BE2C (cell line): ENCODE measurements around the gene HAND1. TPM values are rescaled to one million over a fixed set of nuclear protein-coding genes. Genes with fewer than 3 reads are reported as not detected.

Source experiments
- DNase-seq: peaks from one replicate; pipeline ENCODE4 v3.0.0-alpha.2; 2020
- H3K27me3 ChIP-seq: fragments of 250-450 bp; sonication (Bioruptor Pico); 2 replicates; pipeline ENCODE4 v1.5.1; 2020; ENCODE audit warnings: mild to moderate bottlenecking
- H3K36me3 ChIP-seq: fragments of 250-450 bp; sonication (Bioruptor Pico); 2 replicates; pipeline ENCODE4 v1.5.1; 2020; ENCODE audit warnings: mild to moderate bottlenecking
- H3K4me1 ChIP-seq: fragments of 250-450 bp; sonication (Bioruptor Pico); 2 replicates; pipeline ENCODE4 v1.5.1; 2020
- H3K4me3 ChIP-seq: 2 replicates; pipeline ENCODE4 v1.5.1; 2011; ENCODE audit warnings: low read depth, low read length
- H3K9me3 ChIP-seq: fragments of 250-450 bp; sonication (Bioruptor Pico); 2 replicates; pipeline ENCODE4 v1.5.1; 2020
- CTCF ChIP-seq: IDR thresholded peaks from 2 replicates; pipeline ENCODE4 v1.5.1; 2012; ENCODE audit warnings: mild to moderate bottlenecking, low read depth, low read length
- polyA plus RNA-seq: library from polyadenylated mRNA; unstranded; fragments of >200 nt; gene quantifications from one replicate; pipeline ENCODE4 v1.2.1, GENCODE V29; 2012; ENCODE audit warnings: low read depth, missing spikeins; ENCODE audit not compliant: insufficient read length, insufficient read depth

HAND1 gene
- polyA plus RNA-seq = 289 TPM

DNA sequence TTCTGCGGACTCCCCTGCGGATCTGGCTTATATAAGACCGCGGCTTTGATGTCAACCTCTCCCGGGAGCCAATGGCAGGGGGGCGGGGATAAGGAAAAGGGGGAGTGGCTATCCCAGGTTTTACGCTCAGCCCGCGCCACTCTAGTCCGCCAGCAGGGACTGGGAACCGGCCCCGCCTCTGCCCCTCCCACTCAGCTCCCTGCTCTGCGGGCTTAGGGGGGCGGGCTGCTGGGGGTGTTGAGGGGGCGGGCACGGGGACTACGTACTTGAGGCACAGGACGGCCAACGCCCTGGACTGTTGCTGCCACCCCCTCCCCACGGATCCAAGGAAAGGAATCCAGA is at the start of gene HAND1:
TSS of gene HAND1 (minus strand) at position 4 of the 342 bp plus-strand sequence. CDS start 219 bp downstream, outside the sequence.
- DNase-seq = peak; percentile 98
- Histone ChIP-seq H3K9me3 (no peaks in the 10 kb centered on the region), H3K4me1 (peaks cover 3% of the 10 kb centered on the region), H3K36me3 (peaks cover 48% of the 10 kb centered on the region), H3K27me3 (no peaks in the 10 kb centered on the region), H3K4me3 (peak within 1 kb of the TSS; percentile 97)
- no peak for TF ChIP-seq CTCF

GRCh38 chr5:154526231-154527226 is 48.5 kb upstream of the HAND1 start:
- H3K4me1 ChIP-seq = peaks cover 60% of the 10 kb centered on the region
- H3K27me3 ChIP-seq = no peaks in the 10 kb centered on the region
- peak; percentile 61 for TF ChIP-seq CTCF
- no peaks in the 10 kb centered on the region for H3K36me3 ChIP-seq
- no peak overlapping the region for H3K4me3 ChIP-seq
- H3K9me3 ChIP-seq = no peaks in the 10 kb centered on the region; the same call in 1 of the 2 replicates
- peak; percentile 89 for DNase-seq

DNA sequence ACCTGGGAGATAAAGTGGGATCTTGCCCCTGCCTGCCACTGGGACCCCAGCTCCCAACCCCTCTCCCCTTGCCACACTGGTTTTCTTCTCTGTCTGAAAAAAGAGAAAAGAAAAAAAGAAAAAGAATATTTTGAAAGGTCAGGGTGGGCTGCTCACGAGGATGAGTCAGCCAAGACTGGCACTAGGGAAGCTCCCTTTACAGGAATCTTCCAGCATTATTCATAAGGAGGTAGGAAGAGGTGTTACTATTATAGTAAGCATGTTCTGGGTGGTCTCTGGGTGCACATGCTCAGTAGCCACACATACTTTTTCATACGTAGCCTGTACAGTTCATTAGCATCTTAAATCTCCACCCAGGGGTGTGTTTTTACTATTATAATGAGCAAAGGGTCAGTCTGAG is 46.8 kb upstream of the HAND1 start:
- no peak for DNase-seq
- Histone ChIP-seq H3K27me3 (no peaks in the 10 kb centered on the region), H3K36me3 (no peaks in the 10 kb centered on the region), H3K4me1 (peaks cover 71% of the 10 kb centered on the region), H3K4me3 (no peak overlapping the region), H3K9me3 (no peaks in the 10 kb centered on the region; the same call in 1 of the 2 replicates)
- TF ChIP-seq CTCF = no peak

GRCh38 chr5:154524181-154524580 is 46.2 kb upstream of the HAND1 start:
- H3K4me1 ChIP-seq = peaks cover 77% of the 10 kb centered on the region
- no peaks in the 10 kb centered on the region for H3K27me3 ChIP-seq
- peak; percentile 21 for DNase-seq
- no peaks in the 10 kb centered on the region; the same call in 1 of the 2 replicates for H3K9me3 ChIP-seq
- no peak overlapping the region for H3K4me3 ChIP-seq
- H3K36me3 ChIP-seq = no peaks in the 10 kb centered on the region
- TF ChIP-seq CTCF = no peak

- no peaks in the 10 kb centered on the region for H3K27me3 ChIP-seq
- peak; percentile 94 for DNase-seq
- H3K9me3 ChIP-seq = no peaks in the 10 kb centered on the region; the same call in 1 of the 2 replicates
- no peak for TF ChIP-seq CTCF
- H3K4me3 ChIP-seq = no peak overlapping the region
- no peaks in the 10 kb centered on the region for H3K36me3 ChIP-seq
- H3K4me1 ChIP-seq = peaks cover 82% of the 10 kb centered on the region
Measured at GRCh38 chr5:154523709-154524108, 45.7 kb upstream of the HAND1 start.

GRCh38 chr5:154523104-154523503 is 45.1 kb upstream of the HAND1 start:
- TF ChIP-seq CTCF = no peak
- Histone ChIP-seq H3K27me3 (no peaks in the 10 kb centered on the region), H3K36me3 (no peaks in the 10 kb centered on the region), H3K9me3 (no peaks in the 10 kb centered on the region; the same call in 1 of the 2 replicates), H3K4me3 (no peak overlapping the region; the same call in 1 of the 2 replicates), H3K4me1 (peaks cover 80% of the 10 kb centered on the region)
- peak; percentile 78 for DNase-seq
